Mesothelial cell of epicardium (in vitro differentiated cells): ENCODE measurements around the gene PTCD1. TPM values are rescaled to one million over a fixed set of nuclear protein-coding genes. Genes with fewer than 3 reads are reported as not detected.

Source experiments
- DNase-seq, 2 experiments: peaks; one replicate each; pipeline ENCODE4 v3.0.0; 2021; ENCODE audit warnings: low spot score in 2 of 2; ENCODE audit not compliant: unreplicated experiment in 2 of 2
- H3K27ac Mint-ChIP-seq: 2 replicates; pipeline ENCODE4 v1.8.0; 2021; ENCODE audit warnings: mixed read lengths
- H3K27me3 Mint-ChIP-seq: 2 replicates; pipeline ENCODE4 v1.8.0; 2021; ENCODE audit warnings: low read depth, mixed read lengths
- H3K36me3 Mint-ChIP-seq: 2 replicates; pipeline ENCODE4 v1.8.0; 2021; ENCODE audit warnings: mixed read lengths
- H3K4me1 Mint-ChIP-seq: 2 replicates; pipeline ENCODE4 v1.8.0; 2021; ENCODE audit warnings: mixed read lengths
- H3K4me3 Mint-ChIP-seq: 2 replicates; pipeline ENCODE4 v1.8.0; 2021; ENCODE audit warnings: mild to moderate bottlenecking, moderate library complexity, mixed read lengths
- H3K9me3 Mint-ChIP-seq: 2 replicates; pipeline ENCODE4 v1.8.0; 2021; ENCODE audit warnings: mixed read lengths
- total RNA-seq: library from RNA; stranded (reverse); gene quantifications from 3 replicates; pipeline ENCODE4 v1.2.1, GENCODE V29; 2021
- TF ChIP-seq, protein P1 (sequence below): fragments of 200-600 bp; sonication (generic); IDR thresholded peaks from one replicate; pipeline ENCODE4 v1.5.0; 2021; ENCODE audit warnings: antibody characterized with exemption; ENCODE audit not compliant: unreplicated experiment

The PTCD1 gene
- total RNA-seq, 1 donor from 2014 or later: 12.3 TPM

DNA sequence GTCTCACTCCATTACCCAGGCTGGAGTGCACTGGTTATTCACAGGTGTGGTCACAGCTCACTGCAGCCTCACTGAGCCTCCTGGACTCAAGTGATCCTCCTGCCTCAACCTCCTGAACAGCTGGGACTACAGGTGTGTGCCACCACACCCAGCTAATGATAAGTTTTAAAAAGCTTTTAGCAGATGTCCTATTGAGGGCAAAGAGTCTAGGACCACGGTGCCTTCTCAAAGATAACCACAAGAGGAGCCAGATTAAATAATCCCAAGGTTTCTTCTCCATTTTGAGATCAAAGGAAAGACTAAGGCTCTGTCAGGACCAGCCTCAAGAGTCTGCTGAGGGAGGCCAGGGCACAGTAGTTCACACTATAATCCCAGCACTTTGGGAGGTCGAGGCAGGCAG is 22.6 kb upstream of the PTCD1 start:
- H3K27ac Mint-ChIP-seq: no peak overlapping the region
- no peaks in the 10 kb centered on the region for H3K27me3 Mint-ChIP-seq
- no peak overlapping the region for H3K4me3 Mint-ChIP-seq
- H3K36me3 Mint-ChIP-seq: peaks cover 27% of the 10 kb centered on the region
- TF ChIP-seq, protein P1, sequence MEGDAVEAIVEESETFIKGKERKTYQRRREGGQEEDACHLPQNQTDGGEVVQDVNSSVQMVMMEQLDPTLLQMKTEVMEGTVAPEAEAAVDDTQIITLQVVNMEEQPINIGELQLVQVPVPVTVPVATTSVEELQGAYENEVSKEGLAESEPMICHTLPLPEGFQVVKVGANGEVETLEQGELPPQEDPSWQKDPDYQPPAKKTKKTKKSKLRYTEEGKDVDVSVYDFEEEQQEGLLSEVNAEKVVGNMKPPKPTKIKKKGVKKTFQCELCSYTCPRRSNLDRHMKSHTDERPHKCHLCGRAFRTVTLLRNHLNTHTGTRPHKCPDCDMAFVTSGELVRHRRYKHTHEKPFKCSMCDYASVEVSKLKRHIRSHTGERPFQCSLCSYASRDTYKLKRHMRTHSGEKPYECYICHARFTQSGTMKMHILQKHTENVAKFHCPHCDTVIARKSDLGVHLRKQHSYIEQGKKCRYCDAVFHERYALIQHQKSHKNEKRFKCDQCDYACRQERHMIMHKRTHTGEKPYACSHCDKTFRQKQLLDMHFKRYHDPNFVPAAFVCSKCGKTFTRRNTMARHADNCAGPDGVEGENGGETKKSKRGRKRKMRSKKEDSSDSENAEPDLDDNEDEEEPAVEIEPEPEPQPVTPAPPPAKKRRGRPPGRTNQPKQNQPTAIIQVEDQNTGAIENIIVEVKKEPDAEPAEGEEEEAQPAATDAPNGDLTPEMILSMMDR: no peak
- no peak for DNase-seq
- no peaks in the 10 kb centered on the region for H3K9me3 Mint-ChIP-seq
- peaks cover 15% of the 10 kb centered on the region for H3K4me1 Mint-ChIP-seq

DNA sequence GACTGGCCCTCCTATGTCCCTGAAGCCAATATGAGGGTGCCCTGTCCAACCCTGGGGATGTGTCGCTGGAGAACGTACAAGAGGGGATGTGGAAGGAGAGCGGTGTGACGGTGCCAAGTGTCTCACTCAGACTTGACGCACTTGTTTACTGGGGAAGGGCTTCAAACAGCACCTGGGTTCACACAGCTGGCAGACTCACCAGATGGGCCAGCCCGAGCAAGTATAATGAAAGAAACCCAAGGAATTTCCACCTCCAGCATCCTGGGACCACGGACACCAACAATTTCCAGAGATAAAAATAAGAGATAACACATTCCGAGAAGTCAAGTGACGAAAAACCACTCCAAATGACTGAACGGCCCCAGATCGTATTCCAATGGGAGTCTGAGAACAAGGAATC is 22.1 kb upstream of the PTCD1 start:
- H3K36me3 Mint-ChIP-seq: peaks cover 27% of the 10 kb centered on the region
- no peaks in the 10 kb centered on the region for H3K27me3 Mint-ChIP-seq
- no peak overlapping the region for H3K4me3 Mint-ChIP-seq
- TF ChIP-seq, protein P1: no peak
- DNase-seq: no peak
- peaks cover 12% of the 10 kb centered on the region for H3K4me1 Mint-ChIP-seq
- no peak overlapping the region for H3K27ac Mint-ChIP-seq
- no peaks in the 10 kb centered on the region for H3K9me3 Mint-ChIP-seq

DNA sequence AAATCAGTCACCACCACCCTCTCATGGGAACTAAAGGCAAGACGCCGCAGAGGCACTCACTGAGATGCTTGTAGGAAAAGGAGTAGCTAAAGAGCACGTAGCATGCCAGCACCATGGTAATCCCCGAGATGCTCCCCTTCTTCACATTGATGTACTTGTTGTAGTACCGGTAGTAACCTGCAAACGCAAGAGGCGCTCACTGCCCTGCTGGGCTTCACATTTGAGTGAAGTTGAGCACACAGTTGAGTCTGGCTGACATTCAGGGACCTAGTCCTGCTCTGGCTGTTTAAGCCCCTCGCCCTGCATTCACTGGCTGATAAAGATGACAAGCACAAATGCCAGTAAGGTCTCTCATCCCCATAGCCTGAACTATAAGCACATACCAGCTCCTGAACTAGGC is 20.5 kb upstream of the PTCD1 start:
- peaks cover 4% of the 10 kb centered on the region for H3K4me1 Mint-ChIP-seq
- H3K27me3 Mint-ChIP-seq: no peaks in the 10 kb centered on the region
- TF ChIP-seq, protein P1: peak; percentile 43
- H3K9me3 Mint-ChIP-seq: no peaks in the 10 kb centered on the region
- no peak overlapping the region for H3K27ac Mint-ChIP-seq
- DNase-seq: no peak
- peaks cover 25% of the 10 kb centered on the region for H3K36me3 Mint-ChIP-seq
- H3K4me3 Mint-ChIP-seq: no peak overlapping the region

DNA sequence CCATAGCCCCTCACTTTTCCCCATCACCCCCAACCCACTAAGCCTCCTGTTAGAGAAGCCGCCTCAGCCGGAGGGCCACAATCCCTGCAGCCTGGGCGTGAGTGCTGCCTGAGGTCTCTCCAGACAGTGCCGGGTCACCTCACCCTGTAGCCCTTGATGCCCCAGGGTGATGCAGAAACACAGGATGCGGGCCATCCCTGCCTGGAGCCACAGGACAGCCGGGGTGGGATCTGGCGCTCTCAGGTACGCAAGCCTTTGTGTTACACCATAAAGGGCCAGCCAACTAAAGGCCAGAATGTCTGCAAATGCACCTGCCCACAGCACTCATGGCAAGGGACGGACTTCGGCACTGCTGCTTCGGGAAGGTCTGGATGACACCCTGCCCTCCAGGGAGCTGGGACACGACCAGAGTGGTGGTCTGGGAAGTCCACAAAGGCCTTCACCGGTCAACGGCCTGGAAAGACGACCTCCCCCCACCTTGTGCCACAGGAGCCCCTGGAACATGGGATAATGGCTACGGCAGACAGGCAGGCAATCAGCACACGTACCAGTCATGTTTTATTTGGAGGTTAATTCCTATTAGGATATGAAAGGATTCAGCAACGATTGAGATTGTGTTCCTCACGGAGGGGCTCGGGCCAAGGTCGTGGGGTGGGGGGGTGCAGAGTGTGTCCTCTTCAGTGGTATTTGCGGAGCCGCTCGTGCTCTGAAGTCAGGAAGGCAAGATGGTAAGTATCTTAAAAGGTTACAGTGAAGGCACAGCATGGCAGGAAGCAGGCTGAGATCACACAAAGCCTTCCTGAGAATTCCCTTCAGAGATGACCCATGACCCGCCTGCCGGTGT is 19.3 kb upstream of the PTCD1 start:
- no peaks in the 10 kb centered on the region for H3K4me1 Mint-ChIP-seq
- H3K9me3 Mint-ChIP-seq: no peaks in the 10 kb centered on the region
- DNase-seq: no peak
- H3K4me3 Mint-ChIP-seq: no peak overlapping the region
- peaks cover 27% of the 10 kb centered on the region for H3K36me3 Mint-ChIP-seq
- TF ChIP-seq, protein P1: no peak
- H3K27ac Mint-ChIP-seq: no peak overlapping the region
- H3K27me3 Mint-ChIP-seq: no peaks in the 10 kb centered on the region

DNA sequence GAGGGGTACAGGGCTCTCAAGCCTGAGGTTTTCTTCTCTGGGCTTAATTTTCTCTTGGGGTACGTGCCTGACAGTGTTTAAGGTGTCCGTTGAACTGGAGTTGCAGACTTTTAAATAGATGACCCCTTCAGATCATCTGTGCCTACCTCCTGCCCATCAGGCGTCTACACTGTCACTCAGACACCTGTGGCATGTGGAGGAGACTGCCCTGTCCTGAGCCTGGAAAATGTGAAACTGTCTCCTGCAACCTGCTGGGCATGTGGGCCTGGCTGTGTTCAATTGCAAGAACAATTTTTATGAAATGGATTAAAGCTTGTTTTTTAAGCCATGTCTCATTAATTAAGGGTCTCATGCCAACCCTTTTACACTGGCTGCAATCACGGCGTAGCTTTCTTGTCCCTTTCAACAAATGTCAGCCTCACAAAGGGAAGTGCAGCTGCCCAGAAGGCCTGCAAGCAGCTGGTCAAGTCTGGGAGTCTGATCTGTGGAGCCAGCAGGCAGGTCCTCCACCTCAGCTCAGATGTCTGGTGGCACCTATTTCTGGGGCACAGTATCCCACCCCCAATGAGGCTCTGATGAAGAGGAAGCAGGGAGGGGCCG is 18.6 kb upstream of the PTCD1 start:
- no peak for DNase-seq
- Mint-ChIP-seq H3K9me3 (no peaks in the 10 kb centered on the region), H3K4me3 (no peak overlapping the region), H3K27me3 (no peaks in the 10 kb centered on the region), H3K27ac (no peak overlapping the region), H3K4me1 (no peaks in the 10 kb centered on the region), H3K36me3 (peaks cover 24% of the 10 kb centered on the region)
- TF ChIP-seq, protein P1: no peak
